H4 (cell line): ENCODE data around the gene NELFB. TPM values are rescaled to one million over a fixed set of nuclear protein-coding genes. Genes with fewer than 3 reads are reported as not detected.

Source experiments
- DNase-seq: peaks from one replicate; pipeline ENCODE4 v3.0.0-alpha.2; 2015; ENCODE audit warnings: low spot score
- total RNA-seq: library from RNA; depleted of rRNA; stranded (reverse); fragments of >200 nt; shearing (Covaris generic); gene quantifications from 2 replicates; pipeline ENCODE4 v1.2.3, GENCODE V29; 2014

The NELFB gene
- total RNA-seq, 1 experiment from 2014 or later: 33.0 TPM

GRCh38 chr9:137268538-137269201 lies 13.5 kb downstream of the NELFB start:
- DNase-seq: no peak

GRCh38 chr9:137269231-137269772 lies 14.2 kb downstream of the NELFB start:
- DNase-seq: peak; percentile 69

GRCh38 chr9:137270929-137271695 lies 16.0 kb downstream of the NELFB start:
- no peak for DNase-seq

- no peak for DNase-seq
These were observed 16.6 kb downstream of the NELFB start for GRCh38 chr9:137271696-137272076.

- no peak for DNase-seq
These were observed 17.3 kb downstream of the NELFB start for GRCh38 chr9:137272241-137273094.

- no peak for DNase-seq
These were observed 18.0 kb downstream of the NELFB start for GRCh38 chr9:137273095-137273490.

- DNase-seq: no peak
These were observed 18.6 kb downstream of the NELFB start for GRCh38 chr9:137273611-137274320.

- no peak for DNase-seq
These were observed 20.1 kb downstream of the NELFB start for GRCh38 chr9:137275203-137275587.

- DNase-seq: no peak
These were observed 20.7 kb downstream of the NELFB start for GRCh38 chr9:137275588-137276472.

GRCh38 chr9:137276473-137277328 lies 21.6 kb downstream of the NELFB start:
- no peak for DNase-seq

- DNase-seq: no peak
These were observed 22.4 kb downstream of the NELFB start, which contains the start of gene TOR4A for GRCh38 chr9:137277329-137278041. Gene TOR4A (plus strand): TSS chr9:137277726. CDS start chr9:137278690, 964 bp downstream.

- no peak for DNase-seq
These were observed 23.1 kb downstream of the NELFB start for GRCh38 chr9:137278061-137278701.

- DNase-seq: no peak
These were observed 23.9 kb downstream of the NELFB start for GRCh38 chr9:137278721-137279711.

GRCh38 chr9:137279741-137280473 lies 24.8 kb downstream of the NELFB start:
- DNase-seq: no peak

GRCh38 chr9:137280474-137281344 lies 25.6 kb downstream of the NELFB start:
- no peak for DNase-seq
